Activated CD4-positive, alpha-beta T cell treated with anti-CD3 and anti-CD28 coated beads, Interleukin-2, amount 50 U/mL, for 16 hours (primary cell): ENCODE results near the gene CLC.
"Not testable (repeated sequence)": the region's sequence is repeated elsewhere in the genome, so short reads cannot be mapped to it uniquely, and the experiment has no call there.

ENCODE experiments used
- DNase-seq: peaks from one replicate; pipeline ENCODE4 v3.0.0-alpha.2; 2020

Gene CLC

DNA sequence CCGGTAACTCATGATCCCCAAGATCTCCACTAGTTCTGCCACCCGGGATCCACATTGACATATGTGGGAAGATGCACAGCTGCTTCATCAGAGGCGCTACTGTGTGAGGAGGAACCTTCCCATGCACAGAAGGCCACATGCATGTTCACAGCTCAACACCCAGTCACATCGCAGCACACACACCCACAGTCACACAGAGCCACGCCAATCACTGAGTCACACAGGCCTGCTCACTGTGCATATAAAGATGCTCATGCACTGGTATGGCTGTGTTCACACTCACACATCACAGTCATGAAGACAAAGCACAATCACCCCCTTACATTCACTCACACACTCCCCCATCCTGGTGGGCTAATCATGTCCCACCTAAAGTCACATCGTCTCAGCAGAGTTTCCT is 9.8 kb downstream of the CLC start:
- DNase-seq, result no peak

GRCh38 chr19:39727070-39727800 is 10.6 kb downstream of the CLC start:
- DNase-seq, result no peak

GRCh38 chr19:39725995-39726394 is 11.8 kb downstream of the CLC start:
- no peak for DNase-seq

- not testable (repeated sequence) for DNase-seq
Observed at GRCh38 chr19:39720144-39720543, 17.7 kb downstream of the CLC start.

DNA sequence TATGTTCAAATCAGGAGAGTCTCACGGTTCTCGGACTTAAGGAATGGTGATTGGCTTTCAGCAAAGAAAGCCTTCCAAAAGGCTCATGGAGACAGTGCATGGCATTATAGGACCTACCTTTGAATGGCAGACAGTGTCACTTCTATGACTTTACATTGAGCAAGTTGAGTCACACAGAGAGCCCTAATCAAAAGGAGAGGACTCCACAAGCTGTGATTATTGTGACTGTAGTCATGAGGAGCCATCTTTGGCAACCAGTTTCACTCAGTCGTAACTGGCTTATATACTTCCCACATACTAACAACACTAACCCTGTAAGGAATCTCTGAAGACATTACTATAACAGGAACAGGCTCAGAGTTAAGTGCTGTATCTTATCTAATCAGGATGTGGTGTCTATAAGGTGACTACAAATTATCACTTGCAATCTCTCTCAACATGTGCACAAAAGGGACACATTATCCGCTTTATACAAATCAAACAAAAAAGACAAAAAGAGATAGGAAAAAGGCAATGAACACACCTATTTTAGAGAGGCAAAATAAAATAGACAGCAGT is 27.4 kb downstream of the CLC start:
- no peak for DNase-seq

- no peak for DNase-seq
Observed at GRCh38 chr19:39709026-39709872, 28.6 kb downstream of the CLC start.

GRCh38 chr19:39708594-39708993 is 29.2 kb downstream of the CLC start:
- DNase-seq, result no peak

GRCh38 chr19:39705578-39706188 is 32.1 kb downstream of the CLC start:
- peak; percentile 48 for DNase-seq

DNA sequence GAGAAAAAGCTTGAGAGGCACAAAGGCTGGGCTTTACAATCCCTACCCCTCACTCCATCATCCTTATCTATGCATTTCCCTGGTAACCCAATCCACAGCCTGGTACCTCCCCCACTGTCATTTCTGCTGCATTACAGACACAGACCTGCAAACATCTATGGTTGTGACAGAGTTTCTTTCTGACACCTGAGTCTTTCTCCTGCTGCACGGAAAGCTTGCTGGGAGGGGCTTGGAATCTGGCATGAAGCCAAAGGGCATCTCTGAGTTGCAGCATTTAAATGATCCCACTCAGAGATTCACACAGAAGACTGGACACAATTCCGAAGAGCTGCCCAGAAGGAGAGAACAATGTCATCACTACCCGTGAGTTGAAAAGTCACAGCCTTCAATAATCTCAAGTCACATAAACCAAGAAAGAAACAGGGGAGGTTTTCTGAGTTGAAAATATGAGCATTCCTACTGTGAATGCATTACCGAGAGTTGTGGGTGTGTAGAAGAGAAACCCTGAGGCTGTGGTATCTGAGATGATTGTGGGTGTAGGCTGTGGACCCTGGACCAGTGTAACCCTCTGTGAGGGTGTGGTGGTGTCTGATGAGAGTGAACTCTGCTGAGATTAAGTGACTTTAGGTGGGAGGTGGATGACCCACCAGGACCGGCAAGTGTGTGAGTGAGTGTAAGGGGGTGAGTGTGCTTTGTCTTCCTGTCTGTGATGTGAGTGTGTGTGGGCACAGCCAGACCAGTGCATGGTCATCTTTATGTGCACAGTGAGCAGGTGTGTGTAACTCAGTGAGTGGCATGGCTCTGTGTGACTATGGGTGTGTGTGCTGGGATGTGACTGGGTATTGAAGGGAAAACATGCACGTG is 33.4 kb downstream of the CLC start, which contains the start of gene LGALS14:
TSS of gene LGALS14 (plus strand) at position 301 of the 864 bp plus-strand sequence. CDS start at position 349, 48 bp downstream.
- no peak for DNase-seq

DNA sequence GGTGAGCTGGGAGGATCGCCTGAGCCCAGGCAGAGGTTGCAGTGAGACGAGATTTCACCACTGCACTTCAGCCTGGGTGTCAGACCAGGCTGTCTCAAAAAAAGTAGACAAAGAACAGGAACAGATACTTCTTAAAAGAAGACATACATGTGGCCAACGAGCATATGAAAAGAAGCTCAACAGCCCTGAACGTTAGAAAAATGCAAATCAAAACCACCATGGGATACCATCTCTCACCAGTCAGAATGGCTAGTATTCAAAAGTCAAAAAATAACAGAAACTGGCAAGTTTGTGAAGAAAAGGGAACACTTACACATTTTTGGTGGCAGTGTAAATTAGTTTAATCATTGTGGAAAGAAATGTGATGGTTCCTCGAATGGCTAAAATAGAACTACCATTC is 36.5 kb downstream of the CLC start:
- no peak for DNase-seq

DNA sequence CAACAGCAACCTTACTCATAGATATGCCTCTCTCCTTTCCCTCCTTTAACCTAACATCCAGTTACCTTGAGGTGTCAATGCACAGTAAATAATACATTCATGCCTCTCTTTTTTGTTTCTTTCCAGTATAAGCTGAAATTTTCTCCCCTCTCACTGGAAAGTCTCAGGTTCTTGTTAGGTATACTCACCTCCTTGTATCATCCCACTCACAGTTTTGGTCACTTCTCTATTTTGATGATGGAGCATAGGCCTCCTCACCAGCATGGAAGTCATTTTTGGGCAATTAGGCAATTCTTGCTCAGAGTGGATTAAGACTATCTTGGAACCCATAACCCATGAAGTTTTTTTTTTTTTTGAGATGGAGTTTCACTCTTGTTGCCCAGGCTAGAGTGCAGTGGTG is 39.3 kb downstream of the CLC start:
- DNase-seq, result no peak

DNA sequence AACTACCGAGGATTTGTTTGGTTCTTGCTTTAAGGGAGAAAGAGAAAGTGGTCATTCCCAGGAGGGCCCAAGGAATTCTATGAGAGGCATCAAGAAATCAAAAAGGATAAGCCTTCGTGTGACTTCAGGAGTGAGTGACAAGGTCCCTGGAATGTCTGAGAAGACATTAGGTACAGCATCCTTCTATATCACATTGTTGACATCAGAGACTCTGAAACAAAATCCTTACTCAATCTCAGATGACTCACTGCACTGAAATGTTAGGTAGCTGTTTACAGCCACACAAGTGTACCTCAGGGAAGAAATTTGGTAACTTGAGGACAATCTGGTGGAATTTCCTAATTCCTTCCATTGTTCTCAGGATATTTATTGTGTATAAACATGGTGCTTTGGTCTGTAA is 41.4 kb downstream of the CLC start:
- DNase-seq, result no peak

GRCh38 chr19:39695759-39696158 is 42.1 kb downstream of the CLC start:
- DNase-seq, result no peak

DNA sequence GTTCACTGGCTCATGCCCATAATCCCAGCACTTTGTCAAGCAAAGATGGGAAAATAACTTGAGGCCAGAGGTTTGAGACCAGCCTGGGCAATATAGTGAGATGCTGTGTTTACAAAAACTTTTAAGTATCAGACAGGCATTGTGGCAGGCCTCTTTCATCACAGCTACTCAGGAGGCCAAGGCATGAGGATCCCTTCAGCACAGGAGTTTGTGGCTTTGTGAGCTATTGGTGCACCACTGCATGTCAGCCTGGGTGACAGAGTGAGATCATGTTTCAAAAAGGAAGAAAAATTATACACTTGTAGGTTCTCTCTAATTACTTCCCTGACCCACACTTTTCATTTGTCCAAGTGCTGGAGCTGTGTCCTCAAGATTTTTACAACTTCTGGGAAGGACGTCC is 45.0 kb downstream of the CLC start:
- no peak for DNase-seq

DNA sequence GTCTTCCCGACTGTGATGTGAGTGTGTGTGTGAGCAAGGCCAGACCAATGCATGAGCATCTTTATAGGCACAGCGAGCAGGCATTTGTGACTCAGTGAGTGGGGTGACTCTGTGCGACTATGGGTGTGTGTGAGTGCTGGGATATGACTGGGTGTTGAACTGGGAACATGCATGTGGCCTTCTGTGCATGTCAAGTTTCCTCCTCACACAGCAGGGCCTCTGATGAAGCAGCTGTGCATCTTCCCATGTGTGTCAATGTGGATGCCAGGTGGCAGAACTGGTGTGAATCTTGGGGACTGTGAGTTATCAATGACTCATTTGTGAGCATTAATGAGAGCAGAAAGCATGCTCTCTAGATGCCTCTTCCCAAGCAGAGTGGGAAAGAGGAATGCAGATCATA is 45.7 kb downstream of the CLC start:
- no peak for DNase-seq

DNA sequence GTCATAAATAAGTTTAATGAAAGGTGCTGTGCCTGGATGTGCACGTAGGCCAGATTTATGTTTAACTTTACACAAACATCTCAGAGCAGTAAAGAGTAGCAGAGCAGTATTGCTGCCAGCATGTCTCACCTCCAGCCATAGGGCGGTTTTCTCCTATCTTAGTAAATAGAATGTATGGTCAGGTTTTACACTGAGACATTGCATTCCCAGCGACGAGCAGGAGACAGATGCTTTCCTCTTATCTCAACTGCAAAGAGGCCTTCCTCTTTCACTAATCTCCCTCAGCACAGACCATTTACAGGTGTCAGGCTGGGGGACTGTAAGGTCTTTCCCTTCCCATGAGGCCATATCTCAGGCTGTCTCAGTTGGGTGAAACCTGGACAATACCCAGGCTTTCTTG is 49.2 kb downstream of the CLC start:
- not testable (repeated sequence) for DNase-seq

DNA sequence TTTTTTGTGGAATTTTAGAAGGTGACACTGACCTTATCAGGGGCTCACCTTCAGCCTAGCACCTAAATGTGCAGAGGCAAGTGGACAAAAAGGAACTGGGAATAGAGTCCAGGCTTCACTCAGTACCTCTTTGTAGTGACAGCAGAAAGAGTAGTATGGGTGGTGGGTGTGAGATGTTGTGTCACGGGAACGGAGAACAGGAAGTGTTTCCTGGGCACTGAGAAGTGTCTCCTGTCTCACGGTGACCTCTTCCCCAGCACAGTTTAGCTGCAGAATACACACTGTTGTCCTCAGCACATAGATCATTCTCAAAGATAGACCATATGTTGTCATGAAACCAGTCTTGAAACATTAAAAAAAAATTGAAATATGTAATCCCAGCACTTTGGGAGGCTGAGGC is 51.1 kb downstream of the CLC start:
- no peak for DNase-seq

DNA sequence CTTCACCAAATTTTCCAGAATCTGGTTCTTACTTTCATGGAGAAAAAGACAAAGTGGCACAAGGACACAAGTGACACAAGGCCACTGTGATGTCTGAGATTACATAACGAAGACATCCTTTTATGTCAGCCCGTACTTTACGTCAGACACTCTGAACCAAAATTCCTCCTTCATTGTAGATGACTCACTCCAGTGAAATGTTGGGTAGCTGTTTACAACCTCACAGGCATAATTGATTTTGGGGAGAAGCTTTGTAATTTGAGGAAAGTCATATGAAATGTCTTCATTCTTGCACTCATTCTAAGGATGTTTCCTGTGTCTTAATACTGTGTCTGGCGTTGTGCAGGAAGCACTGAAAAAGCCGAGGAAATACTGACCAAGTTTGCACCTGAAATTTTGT is 53.6 kb downstream of the CLC start:
- DNase-seq, result no peak

- DNase-seq, result no peak
Observed at GRCh38 chr19:39681416-39681815, 56.4 kb downstream of the CLC start.
